Measurements from ENCODE around the gene PHF3.

Gene PHF3, protein sequence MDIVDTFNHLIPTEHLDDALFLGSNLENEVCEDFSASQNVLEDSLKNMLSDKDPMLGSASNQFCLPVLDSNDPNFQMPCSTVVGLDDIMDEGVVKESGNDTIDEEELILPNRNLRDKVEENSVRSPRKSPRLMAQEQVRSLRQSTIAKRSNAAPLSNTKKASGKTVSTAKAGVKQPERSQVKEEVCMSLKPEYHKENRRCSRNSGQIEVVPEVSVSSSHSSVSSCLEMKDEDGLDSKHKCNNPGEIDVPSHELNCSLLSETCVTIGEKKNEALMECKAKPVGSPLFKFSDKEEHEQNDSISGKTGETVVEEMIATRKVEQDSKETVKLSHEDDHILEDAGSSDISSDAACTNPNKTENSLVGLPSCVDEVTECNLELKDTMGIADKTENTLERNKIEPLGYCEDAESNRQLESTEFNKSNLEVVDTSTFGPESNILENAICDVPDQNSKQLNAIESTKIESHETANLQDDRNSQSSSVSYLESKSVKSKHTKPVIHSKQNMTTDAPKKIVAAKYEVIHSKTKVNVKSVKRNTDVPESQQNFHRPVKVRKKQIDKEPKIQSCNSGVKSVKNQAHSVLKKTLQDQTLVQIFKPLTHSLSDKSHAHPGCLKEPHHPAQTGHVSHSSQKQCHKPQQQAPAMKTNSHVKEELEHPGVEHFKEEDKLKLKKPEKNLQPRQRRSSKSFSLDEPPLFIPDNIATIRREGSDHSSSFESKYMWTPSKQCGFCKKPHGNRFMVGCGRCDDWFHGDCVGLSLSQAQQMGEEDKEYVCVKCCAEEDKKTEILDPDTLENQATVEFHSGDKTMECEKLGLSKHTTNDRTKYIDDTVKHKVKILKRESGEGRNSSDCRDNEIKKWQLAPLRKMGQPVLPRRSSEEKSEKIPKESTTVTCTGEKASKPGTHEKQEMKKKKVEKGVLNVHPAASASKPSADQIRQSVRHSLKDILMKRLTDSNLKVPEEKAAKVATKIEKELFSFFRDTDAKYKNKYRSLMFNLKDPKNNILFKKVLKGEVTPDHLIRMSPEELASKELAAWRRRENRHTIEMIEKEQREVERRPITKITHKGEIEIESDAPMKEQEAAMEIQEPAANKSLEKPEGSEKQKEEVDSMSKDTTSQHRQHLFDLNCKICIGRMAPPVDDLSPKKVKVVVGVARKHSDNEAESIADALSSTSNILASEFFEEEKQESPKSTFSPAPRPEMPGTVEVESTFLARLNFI (N-terminal part only)

DNA sequence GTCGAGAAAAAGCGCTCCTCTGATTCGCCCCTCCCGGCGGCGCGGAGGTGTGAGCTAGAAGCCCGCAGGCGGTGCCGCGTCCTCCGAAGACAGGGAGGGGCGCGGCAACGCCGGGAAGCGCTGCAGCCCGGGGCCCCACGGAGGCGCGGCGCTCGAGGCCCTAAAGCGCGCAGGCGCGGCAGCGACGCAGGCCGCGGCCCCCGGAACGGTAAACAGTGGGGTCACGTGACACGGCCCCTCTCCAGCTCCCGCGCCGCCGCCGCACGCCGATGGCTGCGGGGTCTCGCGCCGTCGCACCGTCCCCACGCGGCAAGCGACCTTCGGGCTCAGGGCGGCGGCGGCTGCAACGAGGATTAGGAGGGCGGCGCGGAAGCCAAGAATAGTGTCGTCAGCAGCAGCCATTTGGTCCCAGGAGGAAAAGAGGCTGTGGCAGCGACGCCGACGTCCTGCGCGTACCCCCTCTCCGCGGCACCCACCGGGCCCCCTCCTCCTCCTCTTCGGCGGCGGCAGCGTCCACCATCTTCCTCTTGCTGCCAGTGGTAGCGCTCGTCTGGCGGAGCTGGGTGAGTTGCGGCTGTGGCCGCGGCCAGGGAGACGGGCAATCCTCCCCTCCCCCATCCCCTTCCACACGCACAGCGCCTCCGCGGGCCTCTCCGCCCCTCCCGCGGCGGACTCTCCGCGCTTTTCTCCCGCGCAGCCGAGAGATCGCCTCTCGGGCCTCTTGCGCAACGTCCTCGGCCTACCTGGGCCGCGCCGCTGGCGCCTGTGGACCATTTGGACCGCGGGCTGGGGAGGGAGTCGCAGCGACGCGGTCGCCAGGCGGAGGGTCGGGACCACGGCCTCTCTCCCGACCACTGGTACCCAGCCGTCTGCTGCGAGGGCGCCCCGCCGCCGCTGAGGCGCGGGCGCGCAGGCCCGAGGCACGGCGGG is at the start of gene PHF3:
PHF3 (plus strand) TSS at position 215 of the 930 bp plus-strand sequence. CDS start 10,750 bp downstream, outside the sequence.
- TF ChIP-seq, protein P1, sequence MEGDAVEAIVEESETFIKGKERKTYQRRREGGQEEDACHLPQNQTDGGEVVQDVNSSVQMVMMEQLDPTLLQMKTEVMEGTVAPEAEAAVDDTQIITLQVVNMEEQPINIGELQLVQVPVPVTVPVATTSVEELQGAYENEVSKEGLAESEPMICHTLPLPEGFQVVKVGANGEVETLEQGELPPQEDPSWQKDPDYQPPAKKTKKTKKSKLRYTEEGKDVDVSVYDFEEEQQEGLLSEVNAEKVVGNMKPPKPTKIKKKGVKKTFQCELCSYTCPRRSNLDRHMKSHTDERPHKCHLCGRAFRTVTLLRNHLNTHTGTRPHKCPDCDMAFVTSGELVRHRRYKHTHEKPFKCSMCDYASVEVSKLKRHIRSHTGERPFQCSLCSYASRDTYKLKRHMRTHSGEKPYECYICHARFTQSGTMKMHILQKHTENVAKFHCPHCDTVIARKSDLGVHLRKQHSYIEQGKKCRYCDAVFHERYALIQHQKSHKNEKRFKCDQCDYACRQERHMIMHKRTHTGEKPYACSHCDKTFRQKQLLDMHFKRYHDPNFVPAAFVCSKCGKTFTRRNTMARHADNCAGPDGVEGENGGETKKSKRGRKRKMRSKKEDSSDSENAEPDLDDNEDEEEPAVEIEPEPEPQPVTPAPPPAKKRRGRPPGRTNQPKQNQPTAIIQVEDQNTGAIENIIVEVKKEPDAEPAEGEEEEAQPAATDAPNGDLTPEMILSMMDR (IDR thresholded peaks at IDR 0.05; ENCODE audit: low read depth, low read length, missing control alignments) = no peak
- DNase-seq (ENCODE audit: low read depth) = peak; percentile 67
- in situ Hi-C loops (cut with HindIII; ENCODE audit: low sequenced_read_pairs) = no loop called here
- peak within 1 kb of the TSS; percentile 75 for H3K4me3 ChIP-seq (ENCODE audit: low read depth, low read length)

DNA sequence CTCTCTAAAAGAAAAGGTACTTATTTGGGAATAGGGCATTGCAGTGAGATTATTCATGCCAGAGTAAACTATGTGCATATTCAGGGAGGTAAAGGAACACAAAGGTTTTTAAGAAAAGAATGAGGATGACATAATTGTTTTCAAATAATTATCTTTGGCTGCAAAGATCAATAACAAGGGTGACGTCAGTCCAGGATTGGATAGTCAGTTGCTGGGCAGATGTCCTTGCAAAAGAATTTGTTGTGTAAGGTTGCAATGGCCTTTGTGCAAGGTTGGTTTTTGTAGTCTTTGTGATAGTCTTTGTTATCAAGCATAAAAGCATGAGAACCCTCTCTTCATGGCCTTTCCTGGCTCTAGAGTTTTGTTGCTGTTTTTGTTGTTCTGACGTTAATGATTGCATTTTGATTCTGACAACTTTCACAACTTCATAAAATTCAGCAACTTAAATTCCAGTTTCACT is 45.6 kb upstream of the PHF3 start:
- TF ChIP-seq, protein P1 (IDR thresholded peaks at IDR 0.05; ENCODE audit: low read depth, low read length, missing control alignments) = no peak
- in situ Hi-C loops (cut with HindIII; ENCODE audit: low sequenced_read_pairs) = no loop called here
- H3K4me3 ChIP-seq (ENCODE audit: low read depth, low read length) = no peak overlapping the region
- no peak for DNase-seq (ENCODE audit: low read depth)

DNA sequence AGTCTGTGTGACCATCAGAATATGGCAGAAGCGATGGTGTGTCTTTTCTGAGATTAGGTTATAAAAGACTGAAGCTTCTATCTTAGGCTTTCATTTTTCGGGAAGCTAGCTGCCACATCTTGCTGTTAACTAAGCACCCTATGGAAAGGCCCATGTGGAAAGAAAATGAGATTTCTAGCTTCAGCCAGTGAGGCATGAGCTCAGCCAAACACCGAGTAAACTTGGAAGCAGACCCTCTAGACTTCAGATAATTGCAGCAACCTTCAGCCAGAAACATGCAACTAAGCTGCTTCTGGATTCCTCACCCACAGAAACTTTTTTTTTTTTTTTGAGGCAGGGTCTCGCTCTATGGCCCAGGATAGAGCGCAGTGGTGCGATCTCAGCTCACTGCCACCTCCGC is 42.7 kb upstream of the PHF3 start:
- no peak for DNase-seq (ENCODE audit: low read depth)
- no peak overlapping the region for H3K4me3 ChIP-seq (ENCODE audit: low read depth, low read length)
- in situ Hi-C loops (cut with HindIII; ENCODE audit: low sequenced_read_pairs) = no loop called here
- TF ChIP-seq, protein P1 (IDR thresholded peaks at IDR 0.05; ENCODE audit: low read depth, low read length, missing control alignments) = no peak

DNA sequence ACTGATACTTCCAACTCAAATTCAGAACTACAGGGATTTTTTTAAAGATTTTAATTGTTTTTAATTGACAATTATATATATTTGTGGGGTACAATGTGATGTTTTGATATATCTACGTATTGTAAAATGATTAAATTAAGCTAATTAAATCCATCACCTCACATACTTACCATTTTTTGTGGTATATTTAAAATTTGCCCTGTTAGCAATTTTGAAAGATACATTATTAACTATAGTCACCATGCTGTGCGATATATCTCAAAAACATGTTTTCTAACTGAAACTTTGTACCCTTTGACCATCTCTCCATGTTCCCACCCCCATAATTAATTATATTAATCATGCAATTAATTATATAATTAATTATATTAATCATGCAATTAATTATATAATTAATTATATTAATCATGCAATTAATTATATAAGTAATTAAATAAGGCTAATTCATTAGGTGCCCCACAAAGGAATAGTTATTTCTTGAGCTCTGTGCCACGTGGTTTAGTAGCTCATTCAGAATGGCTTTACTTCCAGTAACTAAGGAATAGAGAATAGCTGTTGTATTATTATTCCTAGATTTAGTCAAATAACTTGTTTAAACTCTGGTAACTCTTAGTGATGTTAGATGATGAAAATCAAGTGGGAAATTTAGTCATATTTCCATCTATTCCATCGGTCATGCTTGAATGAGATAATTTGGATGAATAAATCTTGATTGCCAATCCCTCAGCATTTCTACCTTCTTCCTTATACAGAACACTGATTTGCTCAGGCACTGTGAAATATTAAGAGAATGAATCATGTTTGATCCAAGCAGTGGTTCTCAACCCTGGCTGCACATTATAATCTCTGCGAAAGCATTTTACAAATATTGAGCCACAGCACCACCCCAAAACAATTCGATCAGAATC is 38.2 kb upstream of the PHF3 start:
- no peak for DNase-seq (ENCODE audit: low read depth)
- in situ Hi-C loops (cut with HindIII; ENCODE audit: low sequenced_read_pairs) = no loop called here
- H3K4me3 ChIP-seq (ENCODE audit: low read depth, low read length) = peak overlapping the region; percentile 59
- TF ChIP-seq, protein P1 (IDR thresholded peaks at IDR 0.05; ENCODE audit: low read depth, low read length, missing control alignments) = no peak

All from astrocyte of the cerebellum (primary cell).